Erythroblast (primary cell): Measurements from ENCODE around the gene EYA2.

ENCODE experiments used
- GATA1 ChIP-seq: IDR thresholded peaks from 2 replicates; pipeline ENCODE4 v1.6.1; 2011; ENCODE audit warnings: low read depth, mild to moderate bottlenecking, control low read depth, low read length, moderate library complexity
- POLR2A ChIP-seq: IDR thresholded peaks from 2 replicates; pipeline ENCODE4 v1.6.1; 2011; ENCODE audit warnings: mild to moderate bottlenecking, low read length

- TF ChIP-seq POLR2A (no peak), GATA1 (no peak)
These were observed 309.6 kb downstream of the EYA2 start for GRCh38 chr20:47204008-47204849.
